GM19328 (cell line): ENCODE data around the gene EDDM3A.
"Not testable (repeated sequence)": the region's sequence is repeated elsewhere in the genome, so short reads cannot be mapped to it uniquely, and the experiment has no call there.

ENCODE experiments used
- ATAC-seq: cut with Tn5 transposase; IDR thresholded peaks from one replicate; pipeline ENCODE4 v1.9.1; 2021; ENCODE audit warnings: mild to moderate bottlenecking, moderate library complexity; ENCODE audit not compliant: unreplicated experiment

The EDDM3A gene

GRCh38 chr14:20732979-20733635, 12.6 kb upstream of the EDDM3A start:
- no peak for ATAC-seq

DNA sequence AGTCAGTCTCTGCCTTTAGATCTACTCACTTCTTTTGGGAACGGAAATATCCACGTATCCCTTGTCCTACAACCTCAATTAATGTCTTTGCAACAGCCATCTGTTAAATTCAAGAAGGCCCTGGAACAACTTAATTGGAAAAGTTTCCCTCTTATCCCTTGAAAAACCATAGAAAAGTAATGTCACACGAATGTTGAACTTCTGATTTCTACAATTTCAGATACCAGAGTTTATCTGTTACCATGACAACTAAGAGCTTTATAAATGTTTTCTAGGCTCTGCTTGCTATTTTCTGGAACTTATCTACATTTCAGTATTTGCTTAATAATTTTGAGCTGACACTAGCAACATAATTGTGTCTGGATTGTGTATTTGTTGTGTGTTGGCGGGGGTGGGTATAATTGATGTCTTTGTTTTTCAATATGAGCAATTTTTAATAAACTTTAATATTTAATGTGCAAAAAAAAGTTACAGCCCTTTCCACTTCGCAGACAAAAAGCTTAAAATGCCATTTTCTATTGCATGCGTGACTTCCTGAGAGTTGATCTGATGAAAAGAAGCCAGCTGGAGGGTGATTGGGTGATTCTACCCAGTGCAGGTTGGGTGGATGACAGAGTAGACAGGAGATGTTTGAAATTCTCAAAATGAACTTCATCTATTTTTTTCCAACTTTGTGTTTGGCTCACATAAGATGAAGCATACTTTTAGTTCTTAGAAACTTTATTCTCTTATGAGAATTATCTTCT, 11.8 kb upstream of the EDDM3A start:
- ATAC-seq = no peak

DNA sequence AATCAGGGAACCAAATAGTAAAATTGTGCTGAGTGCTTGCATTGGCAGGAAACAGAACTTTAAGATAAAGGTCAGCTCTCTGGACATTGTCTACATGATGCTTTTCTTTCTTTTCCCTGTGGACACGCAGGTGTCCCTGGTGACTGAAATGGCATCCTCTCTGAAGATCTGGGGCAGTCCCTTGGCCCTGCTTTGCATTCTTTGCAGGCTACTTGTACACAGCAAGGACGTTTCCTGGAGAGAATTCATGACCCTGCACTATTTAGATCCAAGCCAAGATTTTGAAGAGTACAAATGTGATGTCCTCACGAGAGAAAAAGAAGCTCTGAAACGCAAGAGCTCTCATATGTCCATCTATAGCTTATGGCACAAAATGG, 11.3 kb upstream of the EDDM3A start:
- no peak for ATAC-seq

DNA sequence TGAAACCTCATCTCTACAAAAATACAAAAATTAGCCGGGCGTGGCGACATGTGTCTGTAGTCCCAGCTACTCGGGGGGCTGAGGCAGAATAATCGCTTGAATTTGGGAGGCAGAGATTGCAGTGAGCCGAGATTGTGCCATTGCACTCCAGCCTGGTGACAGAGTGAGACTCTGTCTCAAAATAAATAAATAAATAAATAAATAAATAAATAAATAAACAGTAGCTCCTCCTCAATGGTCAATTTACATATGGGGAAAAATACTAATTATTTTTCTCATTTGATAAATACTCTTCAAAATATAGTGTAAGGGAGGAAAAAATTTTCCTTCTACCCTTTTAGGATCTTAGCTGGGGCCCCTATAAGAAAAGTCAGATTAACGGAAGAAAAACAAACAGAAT, 7.4 kb upstream of the EDDM3A start:
- not testable (repeated sequence) for ATAC-seq

GRCh38 chr14:20742132-20742531, 3.6 kb upstream of the EDDM3A start:
- ATAC-seq = no peak

GRCh38 chr14:20743556-20743955, 2.1 kb upstream of the EDDM3A start:
- no peak for ATAC-seq

DNA sequence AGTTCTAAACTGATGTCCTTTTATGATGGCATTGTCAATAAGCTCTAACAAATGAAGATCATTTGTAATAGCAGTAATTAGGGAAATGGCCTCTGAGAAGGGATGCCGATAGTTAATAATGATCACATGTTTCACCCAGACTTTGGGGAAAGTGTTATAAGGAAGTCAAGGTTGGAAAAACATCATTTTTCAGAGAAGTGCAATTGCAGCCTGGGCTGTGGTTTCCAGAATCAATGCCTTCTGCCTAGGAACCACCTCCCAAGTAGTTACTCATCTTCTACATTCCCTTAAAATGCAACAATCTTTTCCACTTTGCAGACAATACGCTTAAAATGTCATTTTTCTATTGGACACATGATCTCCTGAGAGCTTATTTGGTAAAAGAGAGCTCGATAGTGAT, 879 bp downstream of the EDDM3A start:
- no peak for ATAC-seq

- ATAC-seq = no peak
These were observed 2.8 kb downstream of the EDDM3A start for GRCh38 chr14:20748439-20748838.

GRCh38 chr14:20750194-20750593, 4.5 kb downstream of the EDDM3A start:
- ATAC-seq = no peak

DNA sequence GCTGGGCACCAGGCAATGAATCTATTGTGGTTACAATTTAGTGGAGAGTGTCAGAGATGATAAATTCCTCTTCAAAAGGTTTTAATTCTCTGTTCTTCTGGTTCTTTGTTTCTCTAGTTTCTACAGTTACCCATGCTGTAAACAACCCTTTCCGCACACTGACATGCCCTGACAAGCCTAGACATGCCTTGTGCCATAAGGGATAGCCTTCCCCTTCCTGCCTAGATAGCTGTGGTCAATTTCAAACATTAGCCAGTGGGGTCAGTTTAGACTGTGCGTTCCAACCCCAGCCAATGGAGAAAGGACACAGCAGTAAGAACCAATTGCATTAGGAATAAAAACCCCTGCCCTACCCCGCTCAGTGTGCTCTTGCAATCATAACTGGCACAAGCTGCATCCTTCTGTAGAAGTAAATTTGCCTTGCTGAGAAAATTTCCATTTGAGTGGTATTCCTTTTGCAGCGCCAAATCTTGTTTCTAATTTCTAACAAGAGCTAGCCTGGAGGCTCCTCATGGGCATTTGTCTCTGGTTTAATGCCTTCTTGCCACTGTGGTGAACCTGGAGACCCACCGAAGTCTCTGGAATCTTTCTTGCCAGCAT, 6.4 kb downstream of the EDDM3A start:
- no peak for ATAC-seq

DNA sequence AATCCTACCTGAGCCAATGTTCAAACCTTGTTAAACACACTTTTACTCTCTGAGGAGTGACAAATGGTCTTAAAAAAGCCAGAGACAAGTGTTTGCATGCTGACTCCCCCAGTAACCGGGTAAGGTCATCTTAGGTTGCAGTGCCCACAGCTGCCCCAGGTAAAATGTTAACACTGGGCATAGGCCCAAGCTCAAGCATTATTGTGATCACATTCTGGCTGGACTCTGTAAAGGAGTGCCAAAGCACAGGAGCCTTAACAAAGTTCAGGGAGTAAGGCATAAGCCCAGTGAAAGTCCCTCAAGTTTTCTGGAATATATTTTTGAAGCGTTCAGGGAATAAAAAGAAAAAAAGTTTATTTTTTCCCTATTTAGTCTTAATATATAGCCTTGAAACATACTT, 8.6 kb downstream of the EDDM3A start:
- ATAC-seq = no peak

DNA sequence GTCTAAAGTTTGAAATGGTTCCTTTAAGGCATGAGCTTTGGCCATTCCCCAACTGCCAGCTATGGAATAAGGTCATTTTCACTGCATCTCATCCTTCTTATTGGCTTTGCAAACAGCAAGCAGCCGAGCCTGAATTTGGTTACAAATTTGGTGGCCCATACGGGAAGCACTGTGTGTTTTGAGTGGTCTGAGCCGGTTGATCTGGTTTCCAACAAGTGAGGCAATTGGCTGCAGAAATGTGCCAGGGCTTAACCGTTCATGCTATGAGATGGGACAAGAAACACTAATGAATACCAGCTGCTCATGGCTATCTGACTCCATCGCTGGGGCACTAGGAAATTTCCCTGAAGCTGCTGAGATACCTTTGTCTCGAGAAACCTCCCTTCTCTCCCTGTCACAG, 9.3 kb downstream of the EDDM3A start:
- no peak for ATAC-seq

DNA sequence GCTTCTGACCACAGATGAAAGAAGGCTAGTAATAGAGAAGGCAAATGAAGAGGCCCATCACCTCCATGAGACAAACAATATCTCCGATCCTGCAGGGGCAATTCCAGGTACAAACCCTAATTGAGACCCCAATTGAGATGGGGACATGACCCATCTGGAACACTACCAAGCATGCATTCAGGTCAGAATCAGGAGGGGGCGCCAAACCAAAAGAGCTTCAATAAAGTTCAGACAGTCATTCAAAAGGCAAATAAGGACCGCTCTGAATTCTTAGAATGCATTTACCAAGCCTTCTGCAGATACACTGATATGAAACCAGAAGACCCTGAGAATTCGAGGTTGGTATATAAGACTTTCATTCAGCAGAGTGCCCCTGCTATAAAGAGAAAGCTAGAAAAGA, 12.3 kb downstream of the EDDM3A start:
- no peak for ATAC-seq

DNA sequence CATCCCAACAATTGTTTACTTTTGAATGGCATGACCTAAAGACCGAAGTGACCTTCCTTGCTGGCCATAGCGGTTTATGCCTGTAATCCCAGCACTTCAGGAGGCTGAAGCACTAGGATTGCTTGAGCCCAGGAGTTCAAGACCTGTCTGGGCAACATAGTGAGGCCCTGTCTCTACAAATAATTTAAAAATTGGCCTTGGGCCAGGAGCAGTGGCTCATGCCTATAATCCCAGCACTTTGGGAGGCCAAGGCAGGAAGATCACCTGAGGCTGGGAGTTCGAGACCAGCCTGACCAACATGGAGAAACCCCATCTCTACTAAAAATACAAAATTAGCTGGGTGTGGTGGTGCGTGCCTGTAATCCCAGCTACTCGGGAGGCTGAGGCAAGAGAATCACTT, 13.8 kb downstream of the EDDM3A start:
- not testable (repeated sequence) for ATAC-seq

DNA sequence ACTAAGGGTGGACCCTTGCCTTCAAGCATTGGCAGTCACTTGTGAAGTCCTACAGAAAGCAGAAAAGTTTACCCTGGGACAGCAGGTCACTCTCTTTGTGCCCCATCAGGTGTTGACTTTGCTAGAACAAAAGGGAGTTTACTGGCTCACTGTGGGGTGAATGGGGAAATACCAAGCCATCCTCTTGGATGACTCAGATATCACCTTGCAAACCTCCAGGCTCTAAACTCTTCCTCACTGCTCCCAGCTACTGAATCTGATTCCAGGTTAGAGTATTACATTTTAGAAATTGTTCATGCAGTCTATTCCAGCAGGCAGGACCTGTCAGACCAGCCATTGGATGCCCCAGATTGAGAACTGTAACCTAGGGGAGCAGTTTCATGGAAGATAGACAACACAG, 15.3 kb downstream of the EDDM3A start:
- no peak for ATAC-seq

- ATAC-seq = no peak
These were observed 22.9 kb downstream of the EDDM3A start for GRCh38 chr14:20768593-20768892.

GRCh38 chr14:20769421-20769820, 23.7 kb downstream of the EDDM3A start:
- ATAC-seq = no peak

- no peak for ATAC-seq
These were observed 27.0 kb downstream of the EDDM3A start for GRCh38 chr14:20772650-20773049.

DNA sequence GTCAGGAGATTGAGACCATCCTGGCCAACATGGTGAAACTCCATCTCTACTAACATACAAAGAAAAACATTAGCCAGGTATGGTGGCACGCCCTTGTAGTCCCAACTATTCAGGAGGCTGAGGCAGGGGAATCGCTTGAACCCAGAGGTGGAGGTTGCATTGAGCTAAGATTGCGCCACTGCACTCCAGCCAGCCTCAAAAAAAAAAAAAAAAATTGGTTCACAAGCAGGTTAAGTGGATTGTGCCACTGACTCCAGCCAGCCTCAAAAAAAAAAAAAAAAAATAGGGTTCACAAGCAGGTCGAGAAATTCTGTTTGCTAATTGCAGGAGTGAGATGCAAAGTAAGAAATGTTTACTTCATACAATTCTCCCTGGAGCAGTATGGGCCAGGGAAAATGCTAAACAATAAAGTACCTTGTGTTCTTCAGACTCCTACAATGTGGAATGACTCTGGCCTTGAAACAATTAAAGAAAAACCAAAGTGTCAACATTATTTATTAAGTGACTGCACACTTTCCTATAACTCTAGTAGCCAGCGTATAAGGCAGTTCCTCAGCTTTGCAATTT, 28.7 kb downstream of the EDDM3A start:
- ATAC-seq = no peak

DNA sequence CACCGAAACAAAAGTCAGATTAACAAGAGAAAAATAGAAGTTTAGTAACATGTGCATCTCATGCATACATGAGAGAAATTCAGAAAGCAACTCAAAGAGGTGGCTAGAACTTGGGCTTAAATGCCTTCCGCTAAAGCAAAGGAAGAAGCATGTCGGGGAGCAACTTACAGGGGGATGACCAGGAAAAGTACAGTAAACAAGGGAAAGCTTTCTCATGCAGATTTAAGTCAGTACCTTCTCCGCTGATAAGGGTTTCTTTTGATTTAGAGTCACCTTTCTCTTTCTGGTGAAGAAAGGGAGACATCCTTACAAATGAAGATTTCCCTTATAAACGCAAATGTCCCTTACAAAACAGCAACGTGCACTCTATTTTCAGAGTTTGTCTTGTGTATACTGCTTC, 29.4 kb downstream of the EDDM3A start:
- no peak for ATAC-seq

DNA sequence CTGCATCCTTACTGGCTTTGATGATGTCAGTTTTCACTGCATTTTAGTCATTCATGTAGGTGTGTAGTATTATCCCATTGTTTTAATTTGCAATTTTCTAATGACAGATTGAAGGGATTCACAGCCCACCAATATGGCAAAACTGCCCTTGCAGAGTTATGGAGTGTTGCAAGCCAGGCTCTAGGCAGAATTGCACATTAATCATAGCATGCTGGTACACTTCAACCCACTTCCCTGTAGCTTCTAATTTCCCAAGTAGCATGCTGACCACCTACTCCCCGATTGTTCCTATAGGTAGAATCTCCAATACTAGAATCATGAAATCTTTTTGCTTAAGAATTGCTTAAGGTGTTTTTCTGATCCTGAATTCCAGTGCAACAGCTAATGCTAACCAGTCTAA, 30.2 kb downstream of the EDDM3A start:
- ATAC-seq = no peak

- no peak for ATAC-seq
These were observed 36.1 kb downstream of the EDDM3A start for GRCh38 chr14:20781803-20782202.
